Medulla oblongata (tissue), 1 donor: ENCODE measurements around the gene CBR3.

Experiments used
- DNase-seq: peaks from one replicate; pipeline ENCODE4 v3.0.0-alpha.2; 2015; ENCODE audit errors: extremely low spot score

Gene CBR3

DNA sequence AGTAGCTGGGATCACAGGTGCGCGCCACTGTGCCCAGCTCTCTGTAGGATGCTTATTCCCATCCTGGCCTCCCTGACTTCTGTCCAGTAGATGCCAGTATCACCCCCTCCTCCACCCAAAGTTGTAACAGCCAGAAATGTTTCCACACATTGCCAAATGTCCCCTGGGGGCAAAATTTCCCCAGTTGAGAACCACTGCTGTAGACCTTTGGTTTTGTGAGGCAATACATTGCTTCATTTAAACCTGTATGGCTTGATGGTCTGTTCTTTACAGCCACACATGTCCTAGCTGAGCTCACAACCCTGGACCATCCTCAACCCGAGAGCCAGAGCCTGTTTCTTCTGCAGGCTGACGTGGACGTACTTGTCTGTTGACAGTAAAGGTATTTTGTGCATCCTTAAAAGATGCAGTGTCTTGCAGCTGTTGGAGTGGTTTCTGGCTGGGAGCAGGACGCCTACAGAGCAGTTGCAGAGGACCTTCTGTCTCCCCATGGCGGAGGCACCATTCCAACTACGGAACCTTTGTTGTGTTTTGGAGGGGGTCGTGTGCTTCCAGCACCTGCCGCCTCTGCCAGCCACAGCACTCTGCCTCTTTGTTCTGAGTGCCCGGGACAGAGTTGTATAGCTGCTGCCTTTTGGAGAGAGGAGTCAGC is 48.4 kb downstream of the CBR3 start:
- DNase-seq: no peak

DNA sequence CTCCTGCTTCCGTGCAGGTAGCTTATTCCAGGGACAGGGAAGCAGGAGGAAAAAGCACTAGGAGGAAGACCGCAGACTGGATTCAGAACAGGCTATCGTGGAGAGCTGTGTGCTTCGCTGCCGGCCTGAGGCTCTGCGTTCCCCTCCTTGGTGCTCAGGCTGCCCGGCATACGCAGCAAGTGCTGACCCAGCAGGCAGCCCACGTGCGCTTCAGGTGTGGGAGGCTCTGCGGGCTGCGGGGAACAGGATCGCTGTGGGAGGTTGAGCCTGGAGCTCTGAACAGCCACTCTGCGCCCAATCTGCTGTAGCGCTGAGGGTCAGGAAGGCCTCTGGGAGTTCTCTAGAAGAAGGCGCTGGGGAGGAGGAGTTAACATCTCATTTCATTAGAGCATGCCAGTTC is 49.7 kb downstream of the CBR3 start:
- no peak for DNase-seq

DNA sequence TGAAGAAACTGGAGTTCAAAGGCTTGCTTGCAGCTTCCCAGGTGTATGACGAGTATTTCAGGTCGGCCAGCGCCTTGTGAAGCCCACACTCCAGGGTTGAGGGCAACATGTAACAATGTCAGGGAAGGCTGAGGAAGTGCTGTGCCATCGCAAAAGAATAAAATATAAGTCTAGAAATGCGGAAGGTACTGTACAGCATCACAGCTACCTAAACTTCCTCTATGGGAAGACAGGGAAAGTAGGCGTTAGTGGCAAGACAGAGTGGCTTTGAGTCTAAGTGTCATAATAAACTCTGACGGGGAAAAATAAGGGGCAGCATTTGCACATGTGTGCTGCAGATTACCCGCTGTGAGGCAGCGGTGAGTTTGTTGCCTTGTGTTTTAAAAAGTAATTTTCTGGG is 50.6 kb downstream of the CBR3 start:
- DNase-seq: no peak

DNA sequence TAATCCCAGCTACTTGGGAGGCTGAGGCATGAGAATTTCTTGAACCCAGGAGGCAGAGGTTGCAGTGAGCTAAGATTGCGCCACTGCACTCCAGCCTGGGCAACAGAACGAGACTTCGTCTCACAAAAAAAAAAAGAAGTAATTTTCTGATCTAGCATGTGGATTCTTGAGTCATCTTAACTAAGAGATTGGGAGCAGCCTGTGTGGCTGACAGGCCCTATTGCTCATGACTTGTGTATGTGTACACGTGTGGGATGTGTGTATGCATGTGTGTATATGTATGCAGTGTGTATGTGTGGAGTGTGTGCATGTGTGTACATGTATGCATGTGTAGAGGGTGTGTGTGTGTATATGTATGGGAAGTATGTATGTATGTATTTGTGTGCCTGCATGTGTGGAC is 51.2 kb downstream of the CBR3 start:
- no peak for DNase-seq

DNA sequence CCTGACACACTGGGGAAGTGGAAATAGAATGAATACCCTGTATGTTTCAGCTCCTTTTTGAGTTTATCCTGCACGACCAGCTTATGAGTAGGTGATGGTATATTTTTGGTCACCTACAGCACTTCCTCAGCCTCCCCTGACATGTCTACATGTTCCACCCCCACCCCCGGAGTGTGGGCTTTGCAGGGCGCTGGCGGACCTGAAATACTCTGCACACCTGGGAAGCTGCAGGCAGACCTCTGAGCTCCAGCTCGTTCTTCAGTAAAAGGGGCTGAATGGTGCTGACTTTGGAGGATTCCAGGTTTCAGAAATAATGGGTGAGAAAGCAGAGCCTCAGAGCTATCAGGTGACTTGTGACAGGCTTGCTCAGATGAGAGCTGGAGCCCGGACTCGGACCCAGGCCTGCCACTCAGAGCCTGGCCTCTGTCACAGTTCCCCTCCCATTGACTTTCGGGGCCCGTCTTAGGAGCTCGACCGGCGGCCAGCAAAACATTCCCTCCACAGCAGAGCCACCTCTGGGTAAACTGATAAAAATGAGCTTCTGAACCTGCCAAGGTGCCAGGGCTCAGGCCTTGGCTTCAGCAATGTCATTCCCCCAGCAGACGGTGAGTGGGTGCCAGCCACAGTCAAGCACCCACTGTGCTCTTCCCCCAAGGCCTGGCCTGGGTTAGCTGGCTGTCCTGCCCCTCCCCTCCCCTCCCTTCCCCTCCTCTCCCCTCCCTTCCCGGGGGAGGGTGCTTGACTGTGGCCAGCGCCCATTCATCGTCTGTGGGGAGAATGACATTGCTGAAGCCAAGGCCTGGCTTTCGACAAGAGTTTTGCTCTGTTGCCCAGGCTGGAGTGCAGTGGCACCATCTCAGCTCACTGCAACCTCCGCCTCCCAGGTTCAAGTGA is 51.9 kb downstream of the CBR3 start:
- no peak for DNase-seq

DNA sequence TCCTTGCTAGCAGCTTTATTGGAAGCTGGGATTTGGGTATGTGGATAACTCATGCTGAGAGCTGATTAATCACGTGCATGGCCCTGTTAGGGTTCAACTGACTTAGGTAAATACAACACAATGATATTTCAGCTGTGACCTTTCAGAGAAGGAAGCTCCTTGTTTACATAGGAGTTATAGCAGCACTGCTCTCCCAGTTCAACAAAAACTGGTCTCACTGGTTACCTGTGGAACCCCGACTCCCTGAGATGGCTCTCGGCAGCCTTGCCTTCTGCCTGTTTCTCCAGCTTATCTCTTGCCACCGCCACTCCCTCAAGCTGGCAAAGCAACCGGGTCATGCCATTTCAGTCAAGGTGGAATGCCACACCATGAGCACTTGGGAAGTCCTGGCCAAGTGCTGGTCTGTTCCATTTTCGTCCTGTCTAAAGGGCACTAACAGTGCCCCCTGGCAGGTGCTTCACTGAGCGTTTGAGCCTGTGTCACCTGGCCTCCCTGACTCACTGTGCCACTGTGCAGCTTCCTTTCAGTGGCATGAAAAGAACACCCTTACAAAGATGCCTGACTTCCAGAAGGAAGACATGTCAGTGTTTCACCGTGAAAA is 53.3 kb downstream of the CBR3 start:
- no peak for DNase-seq

DNA sequence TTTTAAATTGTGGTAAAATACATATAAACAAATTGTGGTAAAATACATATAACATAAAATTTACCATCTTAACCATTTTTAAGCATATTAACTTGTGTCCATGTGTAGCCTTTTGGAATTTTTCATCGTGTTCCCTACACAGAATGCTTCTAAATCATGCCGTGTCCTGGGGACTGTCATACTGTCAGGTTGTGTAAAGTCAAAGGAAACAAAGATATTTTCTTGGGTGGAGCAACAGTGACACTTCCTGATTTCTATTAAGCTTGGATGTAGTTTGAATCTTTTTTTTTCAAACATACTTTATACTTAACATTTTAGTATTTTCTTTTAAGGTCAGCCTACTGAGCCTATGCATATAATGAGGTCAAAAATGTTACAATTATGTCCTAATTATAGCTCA is 54.1 kb downstream of the CBR3 start:
- no peak for DNase-seq

DNA sequence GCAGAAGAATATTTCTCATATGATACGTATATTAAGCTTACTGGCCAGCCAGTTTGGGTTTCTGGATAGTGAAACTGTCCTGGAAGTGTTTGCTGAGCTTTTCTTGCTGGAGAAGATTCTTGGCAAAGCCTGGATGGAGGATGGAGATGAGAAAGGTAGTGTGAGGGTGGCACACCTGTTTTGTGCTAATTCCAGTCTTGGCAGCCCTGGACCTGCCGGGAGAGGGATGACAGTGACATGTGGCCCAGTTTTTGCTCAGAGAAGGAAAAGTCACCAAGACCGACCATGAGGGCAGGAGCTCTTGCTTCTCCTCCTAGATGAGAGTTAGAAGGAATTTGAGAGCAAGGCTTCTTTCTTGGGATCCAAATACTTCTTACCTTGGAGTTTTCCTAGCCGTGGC is 55.9 kb downstream of the CBR3 start:
- no peak for DNase-seq

DNA sequence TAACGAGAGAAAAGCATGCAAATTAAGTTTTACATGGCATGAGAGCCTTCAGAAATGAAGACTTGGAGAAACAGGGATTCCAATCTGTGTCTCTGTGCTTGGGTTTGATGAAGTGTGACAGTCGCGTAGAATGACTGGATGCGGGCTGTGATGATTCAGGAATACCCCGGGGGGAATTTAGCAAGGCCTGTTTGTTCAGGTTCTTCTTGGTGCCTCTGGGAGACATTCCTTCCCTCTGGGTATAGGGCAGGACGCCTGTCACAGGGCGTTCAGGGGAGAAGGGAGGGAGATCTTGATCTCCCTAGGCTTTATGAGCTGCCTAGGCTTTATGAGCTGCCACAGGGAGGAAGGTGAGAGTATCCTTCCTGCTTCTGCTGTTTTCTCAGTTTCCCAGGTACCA is 58.3 kb downstream of the CBR3 start:
- DNase-seq: no peak

DNA sequence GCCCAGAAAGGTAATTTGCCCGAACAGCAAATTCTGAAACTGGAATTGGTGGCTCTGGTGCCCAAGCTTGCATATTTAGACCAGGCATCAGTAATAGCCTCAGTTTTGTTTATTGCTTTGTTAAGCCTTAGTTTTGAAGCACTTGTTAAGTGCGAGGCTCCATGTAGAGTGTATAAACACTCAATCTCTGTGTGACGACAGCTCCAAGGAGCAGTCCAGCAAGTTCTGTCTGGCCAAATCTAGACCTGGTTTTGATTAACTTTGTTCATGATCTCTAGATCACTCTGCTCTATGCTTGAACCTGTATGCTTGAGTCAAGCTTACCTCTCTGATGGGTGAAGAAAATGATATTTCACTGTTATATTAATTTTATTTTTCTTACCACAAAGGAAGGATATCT is 59.1 kb downstream of the CBR3 start:
- DNase-seq: no peak

DNA sequence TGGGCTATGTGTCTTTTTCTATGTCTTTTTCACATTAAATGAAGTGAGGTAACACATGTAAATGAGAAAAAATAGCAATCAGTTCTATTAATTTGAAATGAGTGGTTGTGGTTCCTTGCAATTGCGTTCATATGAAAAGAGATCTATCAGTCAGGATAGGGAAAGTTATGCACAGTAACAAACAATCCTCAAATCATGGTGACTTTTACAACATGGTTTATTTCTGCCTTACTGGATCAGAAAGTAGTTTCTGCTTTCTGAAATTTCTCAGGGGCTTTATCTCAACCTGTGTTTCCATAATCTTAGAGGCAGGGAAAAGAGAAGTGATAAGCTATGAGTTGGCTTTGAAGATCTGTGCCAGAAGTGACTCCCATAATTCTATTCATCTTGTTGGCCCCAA is 60.7 kb downstream of the CBR3 start:
- no peak for DNase-seq
